DMS114 treated with DMSO at 0.1 percent for 48 hours (cell line): ENCODE results near the gene LMX1B.

Experiments
- DNase-seq: peaks from one replicate; lab custom pipeline; 2025; ENCODE audit not compliant: unreplicated experiment; lab: John Stamatoyannopoulos, UW

LMX1B gene

DNA sequence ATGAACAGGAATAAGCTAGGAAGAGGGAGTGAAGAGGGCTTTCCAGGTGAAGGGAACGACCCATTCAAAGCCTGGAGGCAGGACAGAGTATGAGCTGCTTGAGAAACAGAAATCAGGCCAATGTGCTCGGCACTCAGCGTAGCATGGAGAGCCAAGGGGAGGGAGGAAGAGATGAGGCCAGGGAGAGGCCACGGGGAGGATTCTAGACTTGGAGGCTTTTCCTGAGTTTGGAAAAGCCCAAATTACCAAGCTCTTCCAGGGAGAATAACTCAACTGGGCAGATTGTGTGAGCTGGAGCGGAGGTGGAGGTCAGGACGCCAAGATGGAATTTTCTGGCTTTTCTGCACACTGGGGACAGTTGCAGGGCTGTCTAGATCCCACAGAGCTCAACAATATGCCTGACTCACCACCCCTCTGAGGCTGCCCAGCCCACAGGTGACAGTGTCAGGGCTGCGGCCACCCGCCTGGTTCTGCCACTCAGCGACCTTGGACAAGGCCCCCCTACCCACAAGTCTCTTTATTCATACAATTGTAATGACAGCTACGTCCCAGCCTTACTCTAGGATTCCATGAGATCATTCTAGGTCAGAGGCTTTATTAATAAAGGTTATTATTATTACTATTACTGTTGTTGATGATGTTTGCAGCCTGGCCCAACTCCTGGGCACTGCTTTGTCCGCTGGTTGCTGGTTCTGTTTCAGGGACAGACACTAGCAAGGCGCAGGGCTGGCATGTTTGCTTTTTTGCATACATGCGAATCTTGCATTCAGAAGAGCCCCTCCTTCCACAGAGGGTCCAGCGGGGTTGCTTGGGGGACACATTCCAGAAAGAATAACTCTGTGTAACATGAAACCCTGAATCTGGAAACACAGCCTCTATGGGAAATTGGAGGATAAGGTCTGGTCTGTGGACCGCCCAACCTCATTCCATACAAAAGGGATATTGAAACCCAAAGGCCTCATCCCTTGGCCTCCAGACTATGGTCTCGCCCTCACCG, 9.4 kb upstream of the LMX1B start:
- no peak for DNase-seq

DNA sequence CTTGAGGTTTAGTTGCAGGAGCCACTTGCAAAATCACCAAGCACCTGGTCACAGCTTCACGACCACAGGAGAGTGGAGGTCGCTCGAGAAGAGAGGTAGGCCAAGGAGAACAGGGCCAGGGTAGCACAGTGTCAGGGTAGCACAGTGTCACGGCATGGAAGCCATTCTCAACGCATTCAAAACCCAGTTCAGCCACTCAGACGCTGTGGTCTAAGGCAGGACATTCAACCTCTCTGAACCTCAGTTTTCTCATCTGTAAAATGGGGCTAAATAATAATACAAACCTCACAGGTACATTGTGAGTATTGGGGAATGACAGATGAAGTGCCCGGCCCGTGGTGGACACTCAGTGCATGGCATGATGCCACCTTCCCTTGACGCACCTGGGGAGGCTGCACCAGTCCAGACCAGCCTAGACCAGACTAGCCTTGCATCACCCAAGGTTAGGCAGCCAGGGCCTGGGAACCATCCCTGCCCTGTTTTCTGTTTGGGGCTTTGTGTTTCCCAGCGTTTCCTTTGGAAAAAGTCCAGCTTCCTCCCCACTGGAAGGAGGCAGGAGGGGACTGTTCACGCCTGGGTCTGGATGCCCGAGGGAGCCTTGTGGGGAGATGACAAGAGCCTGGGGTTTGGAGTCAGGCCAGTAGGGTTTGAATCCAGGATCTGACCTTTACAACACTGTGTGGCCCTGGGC, 7.8 kb upstream of the LMX1B start:
- DNase-seq: no peak

DNA sequence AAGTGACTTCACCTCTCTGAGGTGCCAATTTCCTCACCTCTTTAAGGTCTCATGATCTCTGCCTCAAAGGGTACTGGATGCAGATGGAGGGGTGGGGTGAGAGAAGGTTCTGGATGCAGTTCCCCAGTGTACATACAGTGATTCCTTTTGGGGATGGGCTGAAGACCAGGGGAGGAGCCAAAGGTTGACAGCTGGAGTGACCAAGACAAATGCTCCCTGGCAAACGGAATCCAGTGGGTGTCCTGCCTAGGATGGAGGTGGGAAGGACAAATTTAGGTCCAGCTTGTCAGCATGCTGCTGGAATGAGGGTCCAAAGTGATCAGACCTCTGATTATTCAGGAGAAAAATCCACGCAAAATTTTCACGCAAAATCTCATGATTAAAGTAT, 7.3 kb upstream of the LMX1B start:
- no peak for DNase-seq

DNA sequence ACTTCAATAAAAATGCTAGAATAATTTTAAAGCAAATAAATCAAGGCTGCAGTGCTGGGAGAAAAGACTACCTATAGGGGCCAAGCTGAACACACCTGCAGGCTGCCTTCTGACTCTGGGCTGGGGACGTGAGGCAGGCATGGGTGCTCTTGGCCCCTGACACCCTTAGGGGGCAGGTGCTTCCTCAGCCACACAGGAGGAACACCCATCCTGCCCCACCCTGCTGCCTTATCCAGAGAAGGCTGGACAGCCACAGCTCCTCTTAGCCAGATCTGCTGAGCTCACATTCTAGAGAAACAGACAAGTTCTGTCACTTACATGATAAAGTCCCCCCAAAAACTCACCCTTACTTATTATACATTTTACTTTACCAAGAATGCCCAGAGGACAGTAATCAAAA, 6.6 kb upstream of the LMX1B start:
- DNase-seq: no peak

DNA sequence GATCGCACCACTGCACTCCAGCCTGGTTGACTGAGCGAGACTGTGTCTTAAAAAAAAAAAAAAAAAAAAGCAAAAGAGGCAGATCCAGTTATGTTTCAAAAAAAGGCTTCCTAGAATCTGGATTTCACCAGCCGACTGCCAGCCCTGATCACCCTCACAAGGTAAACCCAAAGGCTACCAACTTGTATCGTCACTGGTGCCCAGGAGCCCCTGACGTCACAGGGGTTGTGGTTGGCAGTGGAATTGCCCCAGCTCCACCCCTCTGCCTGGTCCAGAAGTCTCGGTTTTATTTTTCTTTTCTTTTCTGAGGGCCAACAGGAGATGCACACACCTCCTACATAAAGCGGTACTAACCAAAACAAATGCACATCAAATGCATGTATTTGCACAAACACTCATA, 6.0 kb upstream of the LMX1B start:
- DNase-seq: no peak

DNA sequence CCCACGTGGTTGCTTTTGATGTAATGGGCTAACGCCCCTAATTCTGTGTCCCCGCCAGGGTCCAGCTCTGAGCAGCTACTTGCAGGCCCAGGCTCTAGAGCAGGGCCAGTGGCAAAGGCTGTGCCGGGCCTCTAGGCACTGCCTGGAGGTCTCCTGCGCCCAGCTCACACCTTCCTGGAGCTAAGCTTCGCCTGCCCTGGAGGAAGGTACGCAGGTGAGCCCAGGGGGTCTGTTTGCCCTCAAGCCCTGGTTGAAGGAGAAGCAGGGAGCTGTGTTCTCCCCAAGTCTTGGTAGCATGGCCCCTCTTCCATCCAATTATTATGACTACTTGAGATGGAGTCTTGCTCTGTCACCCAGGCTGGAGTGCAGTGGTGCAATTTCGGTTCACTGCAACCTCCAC, 5.2 kb upstream of the LMX1B start:
- no peak for DNase-seq

DNA sequence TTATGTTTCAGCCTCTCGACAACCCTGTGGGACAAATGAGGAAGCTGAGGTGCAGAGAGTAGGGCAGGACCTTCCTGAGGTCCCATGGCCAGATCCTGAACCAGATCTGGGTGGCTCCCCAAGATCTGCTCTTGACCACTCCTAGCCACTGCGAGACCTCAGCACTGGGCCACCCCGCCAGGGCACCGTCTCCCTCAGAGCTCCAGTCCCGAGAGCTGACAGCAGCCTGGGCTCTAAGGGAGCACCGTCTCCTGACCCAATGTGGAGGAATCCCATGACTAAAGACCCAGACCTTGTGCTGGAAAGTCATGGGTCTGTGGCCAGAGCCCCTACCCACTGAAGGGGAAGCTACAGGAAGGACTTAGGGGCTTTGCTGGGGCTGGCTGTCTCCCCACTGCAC, 4.5 kb upstream of the LMX1B start:
- no peak for DNase-seq

DNA sequence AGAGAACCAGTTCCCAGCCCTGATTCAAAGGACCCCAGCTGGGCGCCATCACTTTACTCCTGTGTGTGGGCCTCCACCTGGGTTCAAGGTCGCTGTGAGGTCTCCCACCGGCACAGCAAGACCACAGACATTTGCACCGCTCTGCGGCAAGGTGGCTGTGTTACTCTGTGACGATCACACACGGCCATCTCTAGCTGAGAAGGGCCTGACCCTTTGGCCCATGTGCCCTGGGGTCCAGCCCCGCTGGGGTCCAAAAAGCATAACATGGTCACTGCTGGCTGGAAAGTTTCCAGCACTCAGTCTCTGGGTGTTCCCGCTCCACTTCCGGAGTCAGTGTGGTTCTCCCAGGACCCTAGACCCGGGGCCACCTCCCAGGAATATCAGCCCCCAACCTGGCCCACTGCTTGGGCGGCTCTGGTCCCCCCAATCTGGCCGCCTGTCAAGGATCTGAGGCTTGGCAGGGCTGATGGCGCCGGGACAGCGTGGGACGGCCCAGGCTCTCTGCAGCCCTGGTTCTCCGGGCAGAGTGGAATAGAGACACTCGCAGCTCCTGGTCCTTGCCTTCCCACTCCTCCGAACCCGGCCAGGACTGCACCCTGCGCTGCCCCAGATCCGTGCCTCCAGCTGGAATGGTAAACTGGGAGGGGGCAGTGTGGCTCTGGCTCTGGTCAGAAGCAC, 3.9 kb upstream of the LMX1B start:
- DNase-seq: no peak

DNA sequence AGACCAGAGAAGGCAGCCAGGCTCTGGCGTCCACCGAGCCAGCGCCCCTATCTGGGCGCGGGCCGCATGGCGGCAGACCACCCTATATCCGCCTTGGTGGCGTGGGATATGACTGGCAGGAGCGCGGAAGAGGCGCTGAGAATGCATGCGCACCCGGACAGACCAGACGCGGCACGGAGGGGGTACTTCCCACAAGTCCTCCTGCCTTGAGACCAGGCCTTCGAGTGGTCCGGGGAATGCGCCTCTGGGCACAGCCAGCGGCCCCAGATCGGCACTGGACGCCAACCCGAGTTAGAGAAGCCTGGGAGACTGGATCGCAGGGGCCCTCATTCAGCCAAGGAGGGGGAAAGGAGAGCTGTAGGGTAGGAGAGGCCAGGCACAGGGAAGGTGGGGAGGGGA, 2.5 kb upstream of the LMX1B start:
- no peak for DNase-seq

DNA sequence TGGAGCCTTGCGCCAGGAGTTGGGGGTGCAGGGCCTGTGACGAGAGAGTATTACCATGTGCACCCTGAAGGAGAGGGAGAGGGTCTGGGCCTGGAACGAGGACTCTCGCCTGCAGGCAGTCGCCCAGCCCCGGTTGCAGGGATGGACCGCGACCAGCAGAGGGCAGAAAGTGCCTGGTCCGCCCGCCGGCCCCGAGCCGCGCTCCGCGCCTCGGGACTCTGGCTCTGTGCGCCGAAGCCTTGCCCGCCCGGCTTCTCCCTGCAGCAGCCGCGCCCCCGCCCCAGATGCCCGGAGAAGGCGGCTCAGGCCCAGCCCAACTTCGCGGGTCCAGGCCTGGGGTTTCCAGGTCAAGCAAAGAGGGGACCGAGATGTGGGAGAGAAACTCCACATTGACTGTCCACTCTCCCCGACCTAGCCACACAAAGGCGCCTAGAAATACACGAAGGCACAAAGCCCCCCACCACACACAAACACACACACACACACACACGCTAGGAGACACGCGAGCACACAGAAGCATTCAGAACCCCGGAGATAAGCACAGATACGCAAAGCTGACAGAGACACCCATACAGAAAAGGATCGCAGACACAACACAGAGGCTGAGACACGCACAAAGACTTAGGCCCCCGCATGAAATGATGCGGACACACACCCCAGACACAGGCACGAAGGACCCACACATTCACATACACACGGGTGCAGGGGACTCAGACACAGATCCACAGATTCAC, 2.0 kb upstream of the LMX1B start:
- DNase-seq: no peak

DNA sequence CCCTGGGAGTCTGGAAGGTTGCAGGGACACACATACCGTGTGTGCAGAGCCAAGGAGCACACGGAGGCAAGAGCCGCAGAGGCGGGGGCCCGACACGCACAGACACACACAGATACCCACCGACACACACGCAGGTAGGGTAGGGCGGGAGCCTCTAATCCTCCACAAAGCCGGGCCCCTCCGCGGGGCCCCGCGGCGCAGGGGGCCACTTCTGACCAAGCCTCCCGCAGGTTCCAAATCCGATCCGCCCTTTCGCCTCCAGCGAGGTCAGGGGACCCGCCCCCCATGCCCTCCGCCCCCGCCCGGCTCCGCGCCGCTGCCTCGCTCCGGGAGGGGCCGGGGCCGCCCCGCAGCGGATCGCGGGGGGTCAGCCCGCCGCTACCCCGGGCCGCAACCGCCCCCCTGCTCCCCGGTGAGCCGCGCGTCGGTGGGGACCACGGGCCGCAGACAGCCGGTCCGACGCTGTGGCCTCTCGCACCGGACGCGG, 1.4 kb upstream of the LMX1B start:
- no peak for DNase-seq

DNA sequence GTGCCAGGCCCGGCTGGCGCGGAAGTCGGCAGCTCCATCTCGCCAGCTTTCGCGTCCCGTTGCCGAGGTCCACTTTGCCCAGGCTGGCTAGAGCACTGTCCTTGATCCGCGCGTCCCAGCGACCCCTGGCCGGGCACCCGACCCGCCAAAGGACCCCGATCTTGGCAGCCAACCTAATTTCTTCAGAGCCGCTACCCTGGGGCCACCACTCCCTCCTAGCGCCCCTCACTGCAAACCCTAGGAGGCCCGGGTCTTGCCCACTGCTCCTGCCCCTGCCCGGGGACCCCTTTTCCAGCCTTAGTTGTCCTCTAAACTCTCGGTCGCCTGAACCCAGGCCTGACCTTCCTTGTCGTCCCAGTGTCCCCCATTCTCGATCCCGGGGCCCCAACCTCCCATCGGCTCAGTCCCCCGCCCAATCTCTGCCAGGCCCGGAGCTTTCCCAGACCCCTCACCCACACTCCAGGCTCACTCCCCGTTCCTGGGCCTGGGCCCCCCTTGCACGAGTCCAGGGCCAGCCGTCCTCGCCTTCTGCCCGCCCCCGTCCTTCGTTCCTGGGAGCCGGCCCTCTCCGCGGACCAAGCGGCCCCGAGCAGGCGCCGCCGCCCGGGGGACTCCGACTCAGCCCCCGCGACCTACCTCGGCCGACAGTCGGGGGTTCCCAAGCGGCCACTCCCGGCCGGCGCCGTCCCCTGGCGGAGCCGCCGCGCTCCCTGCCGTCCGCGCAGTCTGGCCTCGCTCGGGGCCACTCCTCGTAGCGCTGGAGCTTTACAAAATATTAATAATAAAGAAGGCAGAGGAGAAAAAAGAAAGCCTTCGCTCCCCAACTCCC, 701 bp upstream of the LMX1B start:
- no peak for DNase-seq

DNA sequence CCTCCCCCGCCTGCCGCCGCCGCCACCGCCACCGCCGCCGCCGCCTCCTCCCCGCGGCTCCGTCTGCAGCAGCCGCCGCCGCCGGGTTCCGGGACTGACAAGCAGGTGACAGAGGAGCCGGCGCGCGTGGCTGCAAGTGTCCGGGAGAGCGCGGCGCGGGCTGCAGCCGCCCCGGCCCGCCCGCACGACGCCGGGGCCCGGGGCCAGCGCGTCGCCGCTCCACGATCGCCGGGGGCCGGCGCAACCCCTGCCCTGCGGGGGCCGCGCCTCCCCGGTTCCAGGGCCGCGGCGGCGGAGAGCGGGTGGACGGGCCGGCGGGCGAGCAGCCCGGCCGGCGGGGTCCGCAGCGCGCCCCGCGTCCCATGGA, 343 bp downstream of the LMX1B start:
- no peak for DNase-seq

DNA sequence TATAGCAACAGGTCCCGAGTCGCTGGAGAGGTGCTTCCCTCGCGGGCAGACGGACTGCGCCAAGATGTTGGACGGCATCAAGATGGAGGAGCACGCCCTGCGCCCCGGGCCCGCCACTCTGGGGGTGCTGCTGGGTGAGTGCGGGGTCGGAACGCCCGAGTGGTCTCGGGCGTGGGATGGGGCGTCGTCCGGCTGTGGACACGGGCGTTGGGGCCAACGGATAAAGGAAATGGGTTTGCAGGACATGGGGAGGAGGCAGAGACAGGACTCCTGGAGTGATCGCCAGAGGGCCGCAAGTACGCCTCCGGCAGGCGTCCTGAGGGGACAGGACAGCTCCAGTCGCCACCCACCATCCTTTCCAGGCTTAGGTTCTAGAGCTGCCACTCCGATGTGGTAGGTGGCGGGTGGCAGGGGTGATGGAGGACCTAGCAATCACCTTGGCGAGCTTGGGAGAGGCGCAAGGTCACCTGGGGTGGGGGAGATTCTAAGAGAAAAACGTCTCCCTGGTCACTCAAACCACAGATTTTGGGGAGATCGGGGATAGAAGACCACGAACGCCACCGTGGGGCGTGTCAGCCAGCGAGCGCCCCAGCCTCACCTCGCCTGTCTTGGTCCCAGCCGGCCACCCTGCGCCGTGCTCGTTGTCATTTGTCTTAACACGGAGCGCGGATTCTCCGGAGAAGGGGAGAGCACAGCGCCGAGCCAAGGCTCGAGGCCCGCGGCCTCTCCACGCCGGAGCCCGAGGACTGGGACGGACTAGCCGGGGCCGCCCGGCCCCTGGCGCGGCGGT, 922 bp downstream of the LMX1B start:
- no peak for DNase-seq

DNA sequence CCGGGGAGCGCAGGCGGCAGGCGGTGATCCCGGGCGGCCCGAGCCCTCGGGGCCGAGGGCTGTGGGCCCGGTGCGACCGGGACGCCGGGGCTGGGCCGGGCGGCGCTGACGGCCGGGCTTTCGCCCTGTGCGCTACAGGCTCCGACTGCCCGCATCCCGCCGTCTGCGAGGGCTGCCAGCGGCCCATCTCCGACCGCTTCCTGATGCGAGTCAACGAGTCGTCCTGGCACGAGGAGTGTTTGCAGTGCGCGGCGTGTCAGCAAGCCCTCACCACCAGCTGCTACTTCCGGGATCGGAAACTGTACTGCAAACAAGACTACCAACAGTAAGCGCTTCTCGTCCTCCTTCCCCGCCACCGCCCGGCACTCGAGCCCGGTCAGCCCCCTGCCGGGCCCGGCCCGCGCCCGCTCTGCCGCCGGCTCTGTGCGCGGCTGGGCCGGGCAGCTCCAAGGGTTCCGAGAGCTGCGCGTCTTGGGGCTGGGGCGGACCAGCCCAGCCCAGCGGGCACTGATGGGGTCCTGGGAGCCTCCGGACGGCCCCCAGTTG, 1.6 kb downstream of the LMX1B start:
- peak; percentile 16 for DNase-seq

DNA sequence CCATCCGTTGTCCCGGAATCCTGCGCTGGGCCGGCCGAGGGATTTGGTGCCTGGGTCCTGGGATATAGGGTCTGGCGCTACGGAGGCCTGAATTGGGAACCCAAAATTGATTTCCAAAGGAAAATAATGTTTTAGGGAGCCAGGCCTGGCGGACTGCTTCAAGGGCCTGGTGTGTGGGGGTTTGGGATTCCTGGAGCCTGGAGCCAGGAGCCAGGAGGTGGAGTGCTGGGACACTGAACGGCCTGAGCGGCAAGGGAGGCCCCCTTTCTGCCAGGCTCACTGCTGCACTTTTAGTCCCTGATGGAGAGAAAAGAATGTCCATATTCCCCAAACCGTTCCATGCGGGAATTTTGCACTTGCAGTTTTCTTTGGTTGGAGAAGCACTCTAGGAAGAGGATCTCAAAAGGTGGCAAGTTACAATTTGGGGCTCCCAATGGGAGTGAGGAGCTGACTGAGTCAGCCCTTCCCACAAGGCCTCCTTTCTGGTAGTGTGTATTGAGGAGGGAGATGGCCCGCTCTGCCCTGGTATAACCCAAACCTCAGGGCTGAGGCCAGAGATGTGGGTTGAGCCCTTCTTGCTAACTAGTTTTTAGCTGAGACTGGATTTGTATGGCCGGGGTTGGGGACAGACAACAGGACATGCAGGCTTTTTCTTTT, 2.2 kb downstream of the LMX1B start:
- peak; percentile 17 for DNase-seq

DNA sequence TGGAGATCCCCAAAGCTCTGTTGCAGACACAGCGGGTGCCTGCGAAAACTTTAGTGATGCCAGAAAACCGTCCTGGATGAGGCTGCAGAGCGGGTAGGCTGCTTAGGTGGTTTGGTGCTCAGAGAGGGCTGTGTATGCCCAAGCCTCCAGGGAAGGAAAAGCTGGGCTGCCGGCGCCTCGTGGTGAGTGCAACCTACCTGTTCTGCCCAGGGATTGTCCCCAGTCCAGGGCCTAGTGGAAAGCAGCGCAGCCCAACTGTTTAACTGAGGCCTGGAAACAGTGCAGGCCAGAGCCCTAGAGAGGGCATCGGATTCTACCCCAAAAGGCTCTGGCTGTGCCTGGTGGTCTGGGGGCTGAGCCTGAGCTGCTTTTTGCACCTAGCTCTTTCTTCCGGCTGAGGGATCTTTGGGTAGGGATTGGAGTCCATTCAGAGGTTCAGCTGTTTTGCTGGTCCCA, 2.8 kb downstream of the LMX1B start:
- DNase-seq: no peak

DNA sequence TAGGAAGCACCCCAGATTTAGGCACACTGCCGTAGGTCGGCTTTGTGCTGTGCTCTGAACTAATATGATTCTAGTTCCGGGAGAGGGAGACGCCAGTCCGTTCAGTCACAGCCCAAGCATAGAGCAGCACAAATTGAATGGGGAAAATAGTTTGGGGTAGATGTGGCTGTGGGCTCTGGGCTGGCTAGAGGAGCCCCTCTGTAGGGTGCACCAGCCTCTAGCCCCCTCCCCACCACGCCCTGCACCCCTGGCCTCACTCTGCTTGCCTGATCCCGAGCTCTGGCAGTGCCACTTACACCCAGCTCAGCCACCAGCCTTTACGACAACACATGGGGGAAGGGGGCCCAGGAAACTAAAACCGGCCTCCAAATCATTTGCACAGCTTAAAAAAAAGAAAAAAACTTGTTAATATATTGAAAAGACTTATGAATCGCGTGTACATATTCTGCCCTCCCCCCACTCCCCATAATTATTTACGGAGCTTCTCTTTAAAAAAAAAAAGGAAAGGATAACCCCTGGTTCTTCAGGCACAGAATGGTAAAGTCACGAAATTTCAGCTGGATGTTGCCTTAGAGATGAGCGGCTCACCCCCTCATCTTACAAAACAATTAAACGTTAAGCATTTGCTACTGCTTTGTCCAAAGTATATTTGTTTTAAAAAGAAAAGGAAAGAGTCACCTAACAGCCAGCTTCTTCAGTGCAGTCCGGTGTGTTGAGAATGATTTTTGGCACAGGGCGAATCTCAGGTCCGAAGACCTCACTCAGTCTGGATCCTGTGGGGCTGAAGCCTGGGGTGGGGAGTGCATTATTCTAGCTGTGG, 3.5 kb downstream of the LMX1B start:
- no peak for DNase-seq
